Right ventricle myocardium superior (tissue), 1 donor: ENCODE measurements around the gene PACSIN3. TPM values are rescaled to one million over a fixed set of nuclear protein-coding genes. Genes with fewer than 3 reads are reported as not detected.
A peak's percentile ranks its signal among the peaks of the same experiment; 100 is the strongest.
"Not testable (repeated sequence)": the region's sequence is repeated elsewhere in the genome, so short reads cannot be mapped to it uniquely, and the experiment has no call there.

Experiments
- ATAC-seq: fragments of 200-7000 bp; cut with Tn5 transposase; one replicate; pipeline ENCODE4 v1.9.1; 2020; ENCODE audit warnings: mild to moderate bottlenecking; ENCODE audit not compliant: poor library complexity
- DNase-seq: peaks from one replicate; pipeline ENCODE4 v3.0.0-alpha.2; 2020
- intact Hi-C: fragments of 100-400 bp; cut with DNase I; formaldehyde crosslinking; loops from one replicate; pipeline ENCODE4 v1.11.2; 2022
- long read RNA-seq: library from polyadenylated mRNA; unstranded; transcript quantifications from one replicate; pipeline ENCODE4 v2.0.0, GENCODE V29; 2021
- total RNA-seq: library from RNA; stranded (reverse); fragmentation: NEBNext Ultra II Directional; extraction: Animal tissue kit (Norgen Biotek cat#: 25700); gene quantifications from one replicate; pipeline ENCODE4 v1.2.1, GENCODE V29; 2021
- donor health status: DM: no; HTN: yes; CAD: no; lungs with severe emphysema.

Gene PACSIN3
- 175 TPM for total RNA-seq
- long read RNA-seq, transcript PACSIN3-211 (11 exons, 2,009 nt): minor isoform, 8 of 390 reads
- long read RNA-seq, transcript PACSIN3-201 (11 exons, 1,843 nt): major isoform, 216 of 390 reads
- long read RNA-seq, partial matches to known transcripts: 126 of 390 reads
- long read RNA-seq, other reads (novel, unspliced or antisense): 40 of 390 reads

DNA sequence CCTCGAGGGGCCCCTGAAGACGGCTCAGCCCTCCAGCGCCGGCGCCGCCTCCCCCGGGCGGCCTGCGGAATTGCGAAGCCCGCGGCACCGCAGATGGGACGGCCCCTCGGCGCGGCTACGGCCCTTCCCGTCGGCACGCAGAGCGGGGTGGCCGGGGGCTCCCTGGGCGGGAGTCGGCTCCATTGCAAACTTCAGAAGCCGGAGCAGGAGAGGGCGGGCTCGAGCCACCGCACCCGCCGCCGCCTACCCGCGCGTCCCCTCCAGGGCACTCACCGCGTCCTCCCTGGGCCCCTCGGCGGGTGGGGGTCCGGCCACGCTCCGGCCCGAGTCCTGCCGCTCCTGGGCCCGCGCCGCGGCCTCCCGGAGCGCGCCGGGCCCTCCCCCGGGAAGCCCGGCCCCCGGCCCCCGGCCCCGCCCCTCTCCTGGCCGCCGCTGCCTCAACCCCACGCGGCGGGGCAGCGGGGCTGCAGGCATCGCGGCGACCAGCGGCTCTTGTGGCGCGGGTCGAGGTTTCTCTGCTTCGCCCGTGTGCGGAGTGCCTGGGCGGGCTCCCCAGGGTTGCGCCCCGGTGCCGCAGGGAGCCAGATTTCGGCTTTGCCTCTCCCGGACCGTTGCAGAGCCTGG is at the start of gene PACSIN3:
Gene PACSIN3, minus strand, starts transcription at position 359 of the 624 bp plus-strand sequence. CDS start 3,707 bp downstream, outside the sequence.
- DNase-seq: peak; percentile 70
- ATAC-seq: peak; percentile 63
- intact Hi-C loops: no loop called here

- intact Hi-C loops: no loop called here
- DNase-seq (no peak), ATAC-seq (no peak)
Measured at GRCh38 chr11:47235163-47235562, 48.9 kb upstream of the PACSIN3 start.

GRCh38 chr11:47234669-47235100 is 48.5 kb upstream of the PACSIN3 start:
- DNase-seq (no peak), ATAC-seq (peak; percentile 59)
- intact Hi-C loops: no loop called here

DNA sequence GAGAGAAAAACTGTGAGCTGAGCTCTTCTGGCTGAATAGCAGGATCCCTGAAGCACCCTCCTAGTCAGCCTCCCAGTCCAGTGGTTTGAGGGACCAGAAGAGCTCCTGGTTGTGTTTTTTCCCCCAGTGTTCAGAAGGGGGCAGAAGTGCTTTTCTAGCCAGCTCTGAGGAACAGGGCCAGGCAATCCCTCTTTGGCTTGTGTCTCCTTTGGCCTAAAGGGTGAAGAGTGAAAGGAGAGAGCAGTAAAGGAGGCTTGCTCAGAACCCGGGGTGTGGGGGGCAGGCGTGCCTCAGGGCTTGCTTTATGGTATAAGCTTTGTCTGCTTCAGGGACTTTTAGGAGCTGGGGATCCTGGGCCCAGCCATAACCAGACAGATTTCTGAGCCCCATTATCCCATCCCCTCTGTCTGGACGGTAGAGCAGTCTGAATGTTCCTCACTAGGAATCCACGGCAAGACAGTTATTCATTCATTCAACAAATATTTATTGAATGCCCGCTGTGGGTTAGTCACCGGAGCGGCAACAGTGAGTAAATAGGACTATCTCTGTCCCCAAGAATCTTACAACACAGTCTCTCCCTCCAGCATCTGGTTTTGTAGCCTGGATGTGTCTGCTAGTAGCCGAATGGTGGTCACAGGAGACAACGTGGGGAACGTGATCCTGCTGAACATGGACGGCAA is 47.9 kb upstream of the PACSIN3 start:
- DNase-seq (peak; percentile 50), ATAC-seq (peak; percentile 87)
- intact Hi-C loops: no loop called here

- intact Hi-C loops: no loop called here
- DNase-seq: no peak
- no peak for ATAC-seq
Measured at GRCh38 chr11:47233051-47233450, 46.8 kb upstream of the PACSIN3 start.

DNA sequence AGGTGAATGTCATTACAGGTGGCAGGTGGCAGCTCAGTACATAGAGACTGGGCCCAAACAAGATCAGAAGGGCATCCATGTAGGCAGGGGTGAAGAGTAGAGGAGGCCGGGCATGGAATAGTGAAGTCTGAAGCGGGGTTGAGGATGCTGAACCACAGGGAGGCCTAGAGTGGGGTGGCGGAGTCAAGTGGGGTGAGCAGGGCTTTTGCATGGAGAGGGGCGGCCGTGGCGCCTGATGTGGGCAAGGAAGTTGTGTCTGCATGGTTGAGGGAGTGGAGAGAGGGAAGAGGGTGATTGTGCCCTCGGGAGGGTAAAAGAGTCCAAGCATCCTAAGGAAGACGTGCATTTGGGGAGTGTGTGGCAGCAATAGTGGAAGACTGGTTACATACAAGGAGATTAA is 42.9 kb upstream of the PACSIN3 start:
- intact Hi-C loops: no loop called here

DNA sequence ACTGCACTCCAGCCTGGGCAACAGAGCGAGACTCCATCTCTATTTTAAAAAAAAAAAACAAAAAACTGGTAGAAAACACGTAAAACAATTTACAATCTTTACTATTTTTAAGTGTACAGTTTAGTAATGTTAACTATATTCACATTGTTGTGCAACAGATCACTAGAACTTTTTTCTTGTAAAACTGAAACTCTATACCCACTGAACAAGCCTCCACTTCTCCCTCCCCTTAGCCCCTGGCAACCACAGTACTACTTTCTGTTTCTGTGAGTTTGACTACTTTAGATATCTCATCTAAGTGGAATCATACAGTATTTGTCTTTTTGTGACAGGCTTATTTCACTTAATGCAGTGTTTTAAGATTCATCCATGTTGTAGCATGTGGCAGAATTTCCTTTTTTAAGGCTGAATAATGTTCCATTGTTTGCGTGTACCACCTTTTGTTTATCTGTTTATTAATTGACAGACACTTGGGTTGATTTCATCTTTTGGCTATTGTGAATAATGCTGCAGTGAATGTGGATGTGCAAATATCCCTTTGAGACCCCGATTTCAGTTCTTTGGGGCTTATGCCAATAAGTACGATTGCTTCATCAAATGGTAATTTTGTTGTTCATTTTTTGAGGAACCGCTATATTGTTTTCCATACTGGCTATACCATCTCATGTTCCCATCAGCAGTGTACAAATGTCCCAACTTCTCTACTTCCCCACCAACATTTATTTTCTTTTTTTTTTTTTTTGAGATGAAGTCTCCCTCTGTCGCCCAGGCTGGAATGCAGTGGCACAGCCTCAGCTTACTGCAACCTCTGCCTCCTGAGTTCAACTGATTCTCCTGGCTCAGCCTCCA is 39.5 kb upstream of the PACSIN3 start:
- intact Hi-C loops: no loop called here
- ATAC-seq (no peak), DNase-seq (no peak)

More for the DNA sequence above, 42.9 kb upstream of the PACSIN3 start:
- DNase-seq: no peak
- ATAC-seq: no peak

GRCh38 chr11:47222696-47223095 is 36.5 kb upstream of the PACSIN3 start:
- DNase-seq (no peak), ATAC-seq (no peak)
- intact Hi-C loops: no loop called here

DNA sequence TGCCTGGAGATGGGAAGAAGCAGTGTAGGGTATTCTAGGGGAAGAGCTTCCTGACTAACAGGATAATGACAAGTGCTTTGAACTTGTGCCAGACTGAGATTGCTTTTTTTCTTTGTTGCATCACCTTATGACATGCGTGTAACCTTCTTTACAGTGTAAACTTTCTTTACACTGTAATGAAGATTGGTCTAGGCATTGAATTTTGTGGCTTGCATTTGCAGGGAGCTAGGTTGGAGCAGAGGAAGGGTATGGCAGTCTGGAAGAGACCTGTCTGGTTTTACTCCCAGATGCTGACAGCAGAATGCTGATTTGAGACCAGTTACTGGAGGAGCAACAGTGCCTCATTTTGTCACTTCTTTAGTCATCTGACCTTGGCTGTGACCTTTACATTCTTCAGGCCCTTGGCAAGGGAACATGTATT is 34.2 kb upstream of the PACSIN3 start:
- ATAC-seq: peak; percentile 26
- no peak for DNase-seq
- intact Hi-C loops: no loop called here

DNA sequence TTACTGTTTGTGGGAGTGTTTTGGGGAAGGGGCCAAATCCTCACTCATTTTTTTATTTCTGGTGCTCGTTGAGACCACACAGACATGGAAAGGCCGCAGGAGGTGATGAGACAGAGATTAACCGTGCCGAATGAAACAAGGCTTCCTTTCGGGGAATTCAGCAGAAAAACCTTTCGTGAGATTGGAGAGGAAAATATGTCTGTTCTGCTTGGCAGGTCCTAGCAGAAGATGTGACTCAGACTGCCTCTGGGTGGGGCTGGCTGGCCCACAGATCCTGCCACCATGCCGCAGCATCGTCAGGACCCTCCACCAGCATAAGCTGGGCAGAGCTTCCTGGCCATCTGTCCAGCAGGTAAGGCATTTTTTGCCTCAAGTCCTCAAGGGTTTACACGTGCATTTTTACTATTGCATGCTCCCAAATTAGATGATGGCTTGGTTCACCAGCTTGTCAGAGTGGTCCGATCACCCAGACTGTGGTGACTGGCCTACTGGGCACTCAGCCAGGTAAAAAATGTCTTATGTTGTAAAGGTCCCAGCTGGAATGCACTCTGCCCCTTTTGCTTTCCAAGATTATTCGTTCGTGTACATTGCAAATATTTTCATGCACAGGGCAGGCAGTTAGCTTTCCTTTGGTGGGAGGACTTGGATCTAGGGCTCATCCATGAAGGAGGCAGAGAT is 30.0 kb upstream of the PACSIN3 start:
- DNase-seq (no peak), ATAC-seq (no peak)
- intact Hi-C loops: no loop called here

GRCh38 chr11:47215366-47215910 is 29.2 kb upstream of the PACSIN3 start:
- intact Hi-C loops: loop anchor here (2.0 kb wide), 1 partner anchor 39 kb away; the partner anchor contains the start of gene ARFGAP2
- ATAC-seq (no peak), DNase-seq (no peak)

- peak; percentile 96 for DNase-seq
- intact Hi-C loops: loop anchor here (2.0 kb wide), 1 partner anchor 37 kb away; the partner anchor contains the start of gene ARFGAP2
- peak; percentile 95 for ATAC-seq
Measured at GRCh38 chr11:47213950-47214565, 27.8 kb upstream of the PACSIN3 start.

- ATAC-seq (no peak), DNase-seq (no peak)
- intact Hi-C loops: no loop called here
Measured at GRCh38 chr11:47212938-47213337, 26.7 kb upstream of the PACSIN3 start.

DNA sequence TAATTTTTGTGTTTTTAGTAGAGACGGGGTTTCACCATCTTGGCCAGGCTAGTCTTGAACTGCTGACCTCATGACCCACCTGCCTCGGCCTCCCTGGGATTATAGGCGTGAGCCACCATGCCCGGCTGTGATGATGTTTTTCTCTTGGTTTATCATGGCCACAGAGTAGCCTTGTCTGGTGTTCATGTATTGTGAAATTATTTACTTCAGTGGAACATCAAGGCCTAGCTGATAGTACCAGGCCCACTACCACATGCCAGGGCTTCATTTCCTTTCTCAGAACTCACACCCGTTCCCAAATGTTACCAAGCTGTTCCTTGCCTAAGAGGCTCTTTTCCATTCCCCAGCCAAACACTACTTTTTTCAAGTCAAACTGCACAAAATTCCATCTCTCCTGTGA is 22.4 kb upstream of the PACSIN3 start:
- ATAC-seq: no peak
- no peak for DNase-seq
- intact Hi-C loops: no loop called here

DNA sequence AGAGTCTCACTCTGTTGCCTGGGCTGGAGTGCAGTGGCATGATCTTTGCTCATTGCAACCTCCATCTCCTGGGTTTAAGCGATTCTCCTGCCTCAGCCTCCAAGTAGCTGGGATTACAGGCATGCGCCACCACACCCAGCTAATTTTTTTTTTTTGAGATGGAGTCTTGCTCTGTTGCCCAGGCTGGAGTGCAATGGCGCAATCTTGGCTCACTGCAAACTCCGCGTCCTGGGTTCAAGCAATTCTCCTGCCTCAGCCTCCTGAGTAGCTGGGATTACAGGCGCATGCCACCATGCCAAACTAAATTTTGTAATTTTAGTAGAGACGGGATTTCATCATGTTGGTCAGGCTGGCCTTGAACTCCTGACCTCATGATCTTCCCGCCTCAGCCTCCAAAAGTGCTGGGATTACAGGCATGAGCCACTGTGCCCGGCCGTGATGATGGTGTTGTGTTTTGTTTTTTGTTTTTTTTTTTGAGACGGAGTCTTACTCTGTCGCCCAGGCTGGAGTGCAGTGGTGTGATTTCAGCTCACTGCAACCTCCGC is 21.8 kb upstream of the PACSIN3 start:
- DNase-seq, ATAC-seq, intact Hi-C loops: not testable (repeated sequence)

DNA sequence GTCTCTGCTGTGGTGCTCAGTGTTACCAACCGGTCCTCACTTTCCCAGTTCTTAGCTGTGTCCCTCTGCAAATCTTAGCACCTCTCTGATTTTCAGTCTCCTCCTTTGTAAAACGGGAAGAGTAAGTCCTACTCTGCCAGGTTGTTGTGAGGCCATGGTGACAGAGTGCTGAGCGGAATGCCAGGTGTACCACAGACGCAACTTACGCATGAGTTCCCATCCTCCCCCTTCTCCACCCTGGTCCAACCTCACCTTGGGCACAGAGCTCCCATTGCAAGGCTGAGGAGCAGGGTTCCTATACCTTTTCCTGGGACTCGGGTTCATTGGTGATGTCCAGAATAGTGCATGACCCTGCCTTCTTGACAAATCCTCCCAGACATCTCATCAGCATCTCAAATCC is 21.2 kb upstream of the PACSIN3 start:
- ATAC-seq (no peak), DNase-seq (no peak)
- intact Hi-C loops: no loop called here

- ATAC-seq, intact Hi-C loops, DNase-seq: not testable (repeated sequence)
Measured at GRCh38 chr11:47206577-47206976, 20.3 kb upstream of the PACSIN3 start.

- intact Hi-C loops: no loop called here
- DNase-seq: no peak
- no peak for ATAC-seq
Measured at GRCh38 chr11:47204637-47204989, 18.4 kb upstream of the PACSIN3 start.
